HL-60 (cell line): ENCODE measurements around the gene OPRL1.

Source experiments
- GABPA ChIP-seq: IDR thresholded peaks from 2 replicates; pipeline ENCODE4 v1.6.1; 2012; ENCODE audit warnings: low read depth
- POLR2AphosphoS5 ChIP-seq: IDR thresholded peaks from 2 replicates; pipeline ENCODE4 v1.6.1; 2012; ENCODE audit warnings: low read depth
- SPI1 ChIP-seq: IDR thresholded peaks from 2 replicates; pipeline ENCODE4 v1.6.1; 2012; ENCODE audit warnings: low read depth, mild to moderate bottlenecking, borderline replicate concordance
- TF ChIP-seq, protein P1 (sequence below): IDR thresholded peaks from one replicate; pipeline ENCODE4 v1.5.1; 2011; ENCODE audit warnings: low read length, control low read depth, inconsistent platforms; ENCODE audit not compliant: insufficient read depth
- TF ChIP-seq, protein P2 (sequence below): IDR thresholded peaks from 2 replicates; pipeline ENCODE4 v1.6.1; 2012; ENCODE audit warnings: low read depth; ENCODE audit not compliant: insufficient replicate concordance

DNA sequence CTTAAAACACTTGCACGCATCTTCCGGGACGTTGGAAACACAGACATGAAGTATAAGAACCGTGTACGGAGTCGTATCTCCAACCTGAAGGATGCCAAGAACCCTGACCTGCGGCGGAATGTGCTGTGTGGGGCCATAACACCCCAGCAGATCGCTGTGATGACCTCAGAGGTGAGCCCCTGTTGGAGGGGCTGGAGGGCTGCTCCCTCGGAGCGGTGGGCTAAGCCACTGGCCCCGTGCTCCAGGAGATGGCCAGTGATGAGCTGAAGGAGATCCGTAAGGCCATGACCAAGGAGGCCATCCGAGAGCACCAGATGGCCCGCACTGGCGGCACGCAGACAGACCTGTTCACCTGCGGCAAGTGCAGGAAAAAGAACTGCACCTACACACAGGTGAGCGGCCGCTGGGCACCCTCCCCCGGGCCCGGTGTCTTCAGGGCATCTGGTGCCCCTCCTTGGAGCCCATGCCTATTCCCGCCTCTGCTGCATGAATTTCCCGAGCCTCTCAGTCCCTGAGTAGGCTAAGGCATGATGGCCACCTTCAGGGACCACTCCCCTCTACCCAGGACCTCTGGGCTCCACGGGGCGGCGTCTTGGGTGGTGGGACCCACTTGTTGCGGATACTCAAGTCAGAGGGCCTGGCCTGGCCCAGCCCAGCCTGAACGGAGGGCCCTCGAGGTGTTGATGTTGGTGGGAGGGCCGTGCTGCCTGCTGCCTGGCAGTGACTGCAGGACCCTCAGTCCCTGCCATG, 9.5 kb upstream of the OPRL1 start:
- TF ChIP-seq, protein P1, sequence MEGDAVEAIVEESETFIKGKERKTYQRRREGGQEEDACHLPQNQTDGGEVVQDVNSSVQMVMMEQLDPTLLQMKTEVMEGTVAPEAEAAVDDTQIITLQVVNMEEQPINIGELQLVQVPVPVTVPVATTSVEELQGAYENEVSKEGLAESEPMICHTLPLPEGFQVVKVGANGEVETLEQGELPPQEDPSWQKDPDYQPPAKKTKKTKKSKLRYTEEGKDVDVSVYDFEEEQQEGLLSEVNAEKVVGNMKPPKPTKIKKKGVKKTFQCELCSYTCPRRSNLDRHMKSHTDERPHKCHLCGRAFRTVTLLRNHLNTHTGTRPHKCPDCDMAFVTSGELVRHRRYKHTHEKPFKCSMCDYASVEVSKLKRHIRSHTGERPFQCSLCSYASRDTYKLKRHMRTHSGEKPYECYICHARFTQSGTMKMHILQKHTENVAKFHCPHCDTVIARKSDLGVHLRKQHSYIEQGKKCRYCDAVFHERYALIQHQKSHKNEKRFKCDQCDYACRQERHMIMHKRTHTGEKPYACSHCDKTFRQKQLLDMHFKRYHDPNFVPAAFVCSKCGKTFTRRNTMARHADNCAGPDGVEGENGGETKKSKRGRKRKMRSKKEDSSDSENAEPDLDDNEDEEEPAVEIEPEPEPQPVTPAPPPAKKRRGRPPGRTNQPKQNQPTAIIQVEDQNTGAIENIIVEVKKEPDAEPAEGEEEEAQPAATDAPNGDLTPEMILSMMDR = no peak
- TF ChIP-seq POLR2AphosphoS5 = no peak; the same call in 1 of the 2 replicates
- no peak for TF ChIP-seq SPI1
- TF ChIP-seq, protein P2, sequence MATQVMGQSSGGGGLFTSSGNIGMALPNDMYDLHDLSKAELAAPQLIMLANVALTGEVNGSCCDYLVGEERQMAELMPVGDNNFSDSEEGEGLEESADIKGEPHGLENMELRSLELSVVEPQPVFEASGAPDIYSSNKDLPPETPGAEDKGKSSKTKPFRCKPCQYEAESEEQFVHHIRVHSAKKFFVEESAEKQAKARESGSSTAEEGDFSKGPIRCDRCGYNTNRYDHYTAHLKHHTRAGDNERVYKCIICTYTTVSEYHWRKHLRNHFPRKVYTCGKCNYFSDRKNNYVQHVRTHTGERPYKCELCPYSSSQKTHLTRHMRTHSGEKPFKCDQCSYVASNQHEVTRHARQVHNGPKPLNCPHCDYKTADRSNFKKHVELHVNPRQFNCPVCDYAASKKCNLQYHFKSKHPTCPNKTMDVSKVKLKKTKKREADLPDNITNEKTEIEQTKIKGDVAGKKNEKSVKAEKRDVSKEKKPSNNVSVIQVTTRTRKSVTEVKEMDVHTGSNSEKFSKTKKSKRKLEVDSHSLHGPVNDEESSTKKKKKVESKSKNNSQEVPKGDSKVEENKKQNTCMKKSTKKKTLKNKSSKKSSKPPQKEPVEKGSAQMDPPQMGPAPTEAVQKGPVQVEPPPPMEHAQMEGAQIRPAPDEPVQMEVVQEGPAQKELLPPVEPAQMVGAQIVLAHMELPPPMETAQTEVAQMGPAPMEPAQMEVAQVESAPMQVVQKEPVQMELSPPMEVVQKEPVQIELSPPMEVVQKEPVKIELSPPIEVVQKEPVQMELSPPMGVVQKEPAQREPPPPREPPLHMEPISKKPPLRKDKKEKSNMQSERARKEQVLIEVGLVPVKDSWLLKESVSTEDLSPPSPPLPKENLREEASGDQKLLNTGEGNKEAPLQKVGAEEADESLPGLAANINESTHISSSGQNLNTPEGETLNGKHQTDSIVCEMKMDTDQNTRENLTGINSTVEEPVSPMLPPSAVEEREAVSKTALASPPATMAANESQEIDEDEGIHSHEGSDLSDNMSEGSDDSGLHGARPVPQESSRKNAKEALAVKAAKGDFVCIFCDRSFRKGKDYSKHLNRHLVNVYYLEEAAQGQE = no peak
- no peak for TF ChIP-seq GABPA
